ENCODE data around the gene TPD52L2. TPM values are rescaled to one million over a fixed set of nuclear protein-coding genes. Genes with fewer than 3 reads are reported as not detected.

TPD52L2 gene
- total and polyA plus RNA-seq, 5 donors from 2014 or later: 33.7 to 72.1 (median 69.8) TPM

- Mint-ChIP-seq H3K36me3 (peaks cover 3% of the 10 kb centered on the region), H3K4me3 (peak within 1 kb of the TSS; percentile 92 to 99 (median 97)), H3K4me1 (peaks cover 16 to 45% (median 33%) of the 10 kb centered on the region in 4 donors), H3K27me3 (no peaks in the 10 kb centered on the region), H3K27ac (peak within 1 kb of the TSS; percentile 95 to 96 (median 96)), H3K9me3 (no peaks in the 10 kb centered on the region)
- DNase-seq: peak; percentile 96 to 98 (median 97)
- Histone ChIP-seq H3K36me3 (ENCODE audit: control insufficient read depth, insufficient read depth, low read length) (peaks cover 23% of the 10 kb centered on the region), H3K4me1 (ENCODE audit: control insufficient read depth, insufficient read depth, low read length, poor library complexity, severe bottlenecking) (peaks cover 37% of the 10 kb centered on the region), H3K27ac (ENCODE audit: insufficient read depth, low read length, poor library complexity, severe bottlenecking) (peak within 1 kb of the TSS; percentile 74), H3K4me3 (ENCODE audit: low read depth, low read length) (peak within 1 kb of the TSS; percentile 96), H3K27me3 (ENCODE audit: control insufficient read depth, insufficient read depth, low read length) (no peaks in the 10 kb centered on the region), H3K9me3 (ENCODE audit: control insufficient read depth in 2 of 2, low read length in 2 of 2) (no peaks in the 10 kb centered on the region)
- peak; percentile 87 to 90 for ATAC-seq (ENCODE audit: low read depth in 2 of 2)
Observed at GRCh38 chr20:63894358-63895201, 29.5 kb downstream of the TPD52L2 start, which contains the start of gene DNAJC5. Gene DNAJC5 (plus strand): TSS chr20:63895126. CDS start chr20:63928346, 33,220 bp downstream.

GRCh38 chr20:63895202-63895951 is 30.3 kb downstream of the TPD52L2 start:
- DNase-seq (no peak), ATAC-seq (ENCODE audit: low read depth in 2 of 2) (peak in 1 of 2 donors; percentile 7)
- peak overlapping the region; percentile 74 for H3K27ac ChIP-seq (ENCODE audit: insufficient read depth, low read length, poor library complexity, severe bottlenecking)
- no peaks in the 10 kb centered on the region for H3K9me3 Mint-ChIP-seq
- peaks cover 3% of the 10 kb centered on the region for H3K36me3 Mint-ChIP-seq
- peaks cover 40% of the 10 kb centered on the region for H3K4me1 ChIP-seq (ENCODE audit: control insufficient read depth, insufficient read depth, low read length, poor library complexity, severe bottlenecking)
- peaks cover 15% of the 10 kb centered on the region for H3K36me3 ChIP-seq (ENCODE audit: control insufficient read depth, insufficient read depth, low read length)
- peak overlapping the region; percentile 95 to 96 (median 96) for H3K27ac Mint-ChIP-seq
- H3K27me3 Mint-ChIP-seq: no peaks in the 10 kb centered on the region
- H3K4me3 ChIP-seq (ENCODE audit: low read depth, low read length): peak overlapping the region; percentile 96
- no peaks in the 10 kb centered on the region for H3K27me3 ChIP-seq (ENCODE audit: control insufficient read depth, insufficient read depth, low read length)
- peaks cover 16 to 48% (median 35%) of the 10 kb centered on the region in 4 donors for H3K4me1 Mint-ChIP-seq
- H3K9me3 ChIP-seq (ENCODE audit: control insufficient read depth in 2 of 2, low read length in 2 of 2): no peaks in the 10 kb centered on the region
- peak overlapping the region; percentile 92 to 99 (median 97) for H3K4me3 Mint-ChIP-seq

- DNase-seq: peak in 2 of 3 donors; percentile 20 to 35
- Mint-ChIP-seq H3K4me3 (peak overlapping the region; percentile 90 to 99 (median 94)), H3K36me3 (peaks cover 3% of the 10 kb centered on the region), H3K4me1 (peaks cover 16 to 54% (median 41%) of the 10 kb centered on the region in 4 donors), H3K9me3 (no peaks in the 10 kb centered on the region), H3K27me3 (no peaks in the 10 kb centered on the region), H3K27ac (peak overlapping the region; percentile 95 to 96 (median 96))
- ATAC-seq (ENCODE audit: low read depth in 2 of 2): no peak
- Histone ChIP-seq H3K4me1 (ENCODE audit: control insufficient read depth, insufficient read depth, low read length, poor library complexity, severe bottlenecking) (peaks cover 40% of the 10 kb centered on the region), H3K9me3 (ENCODE audit: control insufficient read depth in 2 of 2, low read length in 2 of 2) (no peaks in the 10 kb centered on the region), H3K27me3 (ENCODE audit: control insufficient read depth, insufficient read depth, low read length) (no peaks in the 10 kb centered on the region), H3K27ac (ENCODE audit: insufficient read depth, low read length, poor library complexity, severe bottlenecking) (peak overlapping the region; percentile 74), H3K36me3 (ENCODE audit: control insufficient read depth, insufficient read depth, low read length) (peaks cover 13% of the 10 kb centered on the region), H3K4me3 (ENCODE audit: low read depth, low read length) (peak overlapping the region; percentile 96)
Observed at GRCh38 chr20:63895952-63896263, 30.8 kb downstream of the TPD52L2 start.

DNA sequence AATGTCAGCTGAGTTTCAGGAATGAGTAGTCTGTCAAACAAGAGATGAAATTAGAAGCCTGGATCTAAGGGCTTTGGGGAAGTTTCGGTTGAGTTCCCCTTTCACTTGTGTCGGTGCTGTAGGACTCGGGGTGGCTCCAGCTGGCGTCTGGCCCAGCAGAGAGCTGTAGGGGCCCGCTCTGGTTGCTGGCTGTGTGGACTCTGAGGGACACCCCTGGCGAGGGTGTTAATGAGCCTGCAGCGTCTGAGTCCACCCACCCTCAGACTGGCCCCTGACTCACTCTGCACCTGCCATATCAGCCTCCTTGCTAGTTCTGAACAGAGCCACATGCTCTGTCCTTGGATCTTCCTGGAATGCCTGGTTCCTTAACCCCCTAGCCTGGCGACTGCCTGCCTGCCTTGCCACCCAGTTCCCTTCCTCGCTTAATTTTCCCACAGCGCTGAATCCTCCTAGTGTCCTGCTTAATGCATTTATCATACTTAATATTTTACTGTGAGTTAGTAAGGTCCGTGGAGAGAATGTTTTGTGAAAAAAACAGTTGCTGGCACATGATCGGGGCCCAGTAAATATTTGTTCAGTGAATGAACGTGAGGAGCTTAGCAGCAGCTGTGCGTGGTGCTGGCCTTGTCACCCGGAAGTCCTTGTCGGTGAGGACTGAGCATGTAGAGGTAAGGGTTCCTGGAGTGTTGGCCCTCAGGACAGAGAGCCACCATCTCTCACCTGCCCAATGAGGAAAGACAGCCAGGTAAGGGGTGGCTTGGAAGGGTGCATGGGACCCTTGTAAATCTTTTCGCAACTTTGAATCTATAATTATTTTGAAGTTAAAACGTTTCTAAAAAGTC is 31.4 kb downstream of the TPD52L2 start:
- peaks cover 21 to 59% (median 46%) of the 10 kb centered on the region in 4 donors for H3K4me1 Mint-ChIP-seq
- H3K27me3 Mint-ChIP-seq: no peaks in the 10 kb centered on the region
- no peaks in the 10 kb centered on the region for H3K27me3 ChIP-seq (ENCODE audit: control insufficient read depth, insufficient read depth, low read length)
- peaks cover 1% of the 10 kb centered on the region for H3K36me3 Mint-ChIP-seq
- H3K9me3 ChIP-seq (ENCODE audit: control insufficient read depth in 2 of 2, low read length in 2 of 2): no peaks in the 10 kb centered on the region
- DNase-seq (peak in 1 of 3 donors; percentile 66), ATAC-seq (ENCODE audit: low read depth in 2 of 2) (no peak)
- H3K4me3 Mint-ChIP-seq: peak overlapping the region; percentile 90 to 99 (median 94)
- H3K36me3 ChIP-seq (ENCODE audit: control insufficient read depth, insufficient read depth, low read length): peaks cover 9% of the 10 kb centered on the region
- peak overlapping the region; percentile 74 for H3K27ac ChIP-seq (ENCODE audit: insufficient read depth, low read length, poor library complexity, severe bottlenecking)
- peak overlapping the region; percentile 95 to 96 (median 96) for H3K27ac Mint-ChIP-seq
- no peaks in the 10 kb centered on the region for H3K9me3 Mint-ChIP-seq
- H3K4me3 ChIP-seq (ENCODE audit: low read depth, low read length): peak overlapping the region; percentile 96
- peaks cover 40% of the 10 kb centered on the region for H3K4me1 ChIP-seq (ENCODE audit: control insufficient read depth, insufficient read depth, low read length, poor library complexity, severe bottlenecking)

GRCh38 chr20:63897978-63898561 is 33.0 kb downstream of the TPD52L2 start:
- H3K27ac ChIP-seq (ENCODE audit: insufficient read depth, low read length, poor library complexity, severe bottlenecking): no peak overlapping the region

GRCh38 chr20:63898882-63899558 is 34.0 kb downstream of the TPD52L2 start:
- peaks cover 53% of the 10 kb centered on the region for H3K4me1 ChIP-seq (ENCODE audit: control insufficient read depth, insufficient read depth, low read length, poor library complexity, severe bottlenecking)
- Mint-ChIP-seq H3K27me3 (no peaks in the 10 kb centered on the region), H3K4me3 (peak overlapping the region; percentile 36 to 66 (median 46)), H3K4me1 (peaks cover 24 to 82% (median 57%) of the 10 kb centered on the region in 4 donors), H3K27ac (peak overlapping the region; percentile 56 to 87 (median 73)), H3K36me3 (peaks cover 3% of the 10 kb centered on the region), H3K9me3 (no peaks in the 10 kb centered on the region)
- H3K27me3 ChIP-seq (ENCODE audit: control insufficient read depth, insufficient read depth, low read length): no peaks in the 10 kb centered on the region
- no peak overlapping the region for H3K27ac ChIP-seq (ENCODE audit: insufficient read depth, low read length, poor library complexity, severe bottlenecking)
- H3K4me3 ChIP-seq (ENCODE audit: low read depth, low read length): no peak overlapping the region
- ATAC-seq (ENCODE audit: low read depth in 2 of 2) (no peak), DNase-seq (no peak)
- no peaks in the 10 kb centered on the region for H3K9me3 ChIP-seq (ENCODE audit: control insufficient read depth in 2 of 2, low read length in 2 of 2)
- peaks cover 7% of the 10 kb centered on the region for H3K36me3 ChIP-seq (ENCODE audit: control insufficient read depth, insufficient read depth, low read length)

More at GRCh38 chr20:63897978-63898561, 33.0 kb downstream of the TPD52L2 start:
- no peaks in the 10 kb centered on the region for H3K9me3 ChIP-seq (ENCODE audit: control insufficient read depth in 2 of 2, low read length in 2 of 2)
- DNase-seq (no peak), ATAC-seq (ENCODE audit: low read depth in 2 of 2) (no peak)
- peaks cover 44% of the 10 kb centered on the region for H3K4me1 ChIP-seq (ENCODE audit: control insufficient read depth, insufficient read depth, low read length, poor library complexity, severe bottlenecking)
- Mint-ChIP-seq H3K27ac (peak overlapping the region; percentile 63 to 96 (median 73)), H3K36me3 (peaks cover 3% of the 10 kb centered on the region), H3K9me3 (no peaks in the 10 kb centered on the region), H3K27me3 (no peaks in the 10 kb centered on the region), H3K4me3 (peak overlapping the region in 2 of 4 donors; percentile 58 to 90), H3K4me1 (peaks cover 24 to 75% (median 55%) of the 10 kb centered on the region in 4 donors)
- H3K4me3 ChIP-seq (ENCODE audit: low read depth, low read length): no peak overlapping the region
- no peaks in the 10 kb centered on the region for H3K27me3 ChIP-seq (ENCODE audit: control insufficient read depth, insufficient read depth, low read length)
- peaks cover 7% of the 10 kb centered on the region for H3K36me3 ChIP-seq (ENCODE audit: control insufficient read depth, insufficient read depth, low read length)
